GM19438 (cell line): ENCODE results near the gene RAI1.
A peak's percentile ranks its signal among the peaks of the same experiment; 100 is the strongest.

ENCODE experiments used
- ATAC-seq: cut with Tn5 transposase; IDR thresholded peaks from one replicate; pipeline ENCODE4 v1.9.1; 2021; ENCODE audit warnings: low read depth; ENCODE audit not compliant: unreplicated experiment

RAI1 gene

DNA sequence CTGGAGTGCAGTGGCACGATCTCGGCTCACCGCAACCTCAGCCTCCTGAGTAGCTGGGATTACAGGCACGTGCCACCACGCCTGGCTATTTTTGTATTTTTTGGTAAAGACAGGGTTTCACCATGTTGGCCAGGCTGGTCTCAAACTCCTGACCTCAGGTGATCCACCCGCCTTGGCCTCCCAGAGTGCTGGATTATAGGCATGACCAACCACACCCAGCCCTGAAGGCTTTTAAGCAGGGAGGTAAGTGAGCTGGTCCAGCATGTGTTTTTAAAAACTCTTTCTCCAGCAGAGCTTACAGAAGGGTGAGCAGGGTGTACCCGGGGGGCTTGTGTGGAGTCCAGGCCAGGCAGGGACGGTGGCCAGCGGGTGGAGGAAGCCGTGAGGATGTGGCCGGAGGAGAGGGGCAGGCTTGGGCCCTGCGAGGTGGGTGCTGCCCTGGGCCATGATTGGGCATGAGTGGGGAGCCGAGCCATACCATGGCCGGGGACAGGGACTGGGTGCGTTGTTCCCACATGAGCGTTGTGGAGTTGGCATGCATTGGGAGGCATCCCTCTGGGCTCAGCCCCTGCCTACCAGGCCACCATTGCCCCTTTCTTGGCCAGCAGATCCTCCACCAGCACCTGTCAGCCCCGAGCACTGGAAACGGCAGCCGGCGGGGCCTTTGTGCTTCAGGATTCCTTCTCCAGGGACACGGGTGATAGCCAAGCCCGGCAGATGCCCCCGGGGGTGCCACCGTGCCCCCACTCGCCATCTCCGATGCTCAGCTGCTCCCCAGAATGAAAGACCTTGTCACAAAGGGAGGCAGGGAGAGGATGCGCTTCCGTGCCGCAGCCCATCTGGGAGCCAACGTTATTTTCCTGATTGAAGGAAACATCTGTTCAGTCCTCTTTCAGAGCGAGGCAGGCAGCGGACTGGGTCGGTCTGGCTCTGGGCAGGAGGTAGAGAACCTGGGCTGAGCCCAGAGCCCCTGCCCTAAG, 64.5 kb downstream of the RAI1 start:
- no peak for ATAC-seq

DNA sequence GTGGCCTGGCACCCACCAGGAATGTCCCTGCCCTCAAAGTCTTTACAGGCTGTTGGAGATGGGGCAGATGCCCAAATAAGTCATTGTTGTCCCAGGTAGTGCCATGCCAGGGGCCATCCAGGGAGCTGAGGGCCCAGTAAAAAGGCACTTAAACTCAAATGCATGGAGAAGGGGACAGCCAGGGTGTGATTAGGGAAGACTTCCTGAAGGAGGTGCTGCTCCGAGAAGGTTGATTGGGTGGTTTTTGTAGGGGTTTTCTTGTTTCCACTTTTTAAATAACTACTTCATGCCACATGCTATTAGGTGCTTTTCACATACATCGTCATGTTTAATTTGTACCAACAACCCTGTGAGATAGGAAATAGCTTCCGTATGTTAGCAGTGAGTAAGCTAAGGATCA, 66.9 kb downstream of the RAI1 start:
- ATAC-seq, result no peak

DNA sequence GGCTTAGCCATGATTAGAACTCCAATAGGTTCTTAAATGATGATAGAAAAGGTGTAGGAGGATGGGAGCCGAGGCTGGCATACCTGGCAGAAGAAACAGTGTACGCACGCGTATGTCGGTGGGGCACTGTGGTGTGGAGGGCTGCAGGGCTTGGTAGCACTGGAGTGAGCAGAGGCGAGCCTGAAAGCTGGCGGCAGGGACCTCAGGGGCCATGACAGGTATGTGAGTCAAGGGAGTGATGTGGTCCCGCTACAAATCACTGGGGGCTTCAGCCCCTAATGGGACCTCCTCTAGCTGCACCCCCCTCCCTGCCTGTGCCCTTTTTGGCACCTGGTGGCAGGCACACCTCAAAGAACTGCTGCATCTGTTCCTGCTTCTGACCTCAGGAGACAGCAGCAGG, 67.3 kb downstream of the RAI1 start:
- no peak for ATAC-seq

DNA sequence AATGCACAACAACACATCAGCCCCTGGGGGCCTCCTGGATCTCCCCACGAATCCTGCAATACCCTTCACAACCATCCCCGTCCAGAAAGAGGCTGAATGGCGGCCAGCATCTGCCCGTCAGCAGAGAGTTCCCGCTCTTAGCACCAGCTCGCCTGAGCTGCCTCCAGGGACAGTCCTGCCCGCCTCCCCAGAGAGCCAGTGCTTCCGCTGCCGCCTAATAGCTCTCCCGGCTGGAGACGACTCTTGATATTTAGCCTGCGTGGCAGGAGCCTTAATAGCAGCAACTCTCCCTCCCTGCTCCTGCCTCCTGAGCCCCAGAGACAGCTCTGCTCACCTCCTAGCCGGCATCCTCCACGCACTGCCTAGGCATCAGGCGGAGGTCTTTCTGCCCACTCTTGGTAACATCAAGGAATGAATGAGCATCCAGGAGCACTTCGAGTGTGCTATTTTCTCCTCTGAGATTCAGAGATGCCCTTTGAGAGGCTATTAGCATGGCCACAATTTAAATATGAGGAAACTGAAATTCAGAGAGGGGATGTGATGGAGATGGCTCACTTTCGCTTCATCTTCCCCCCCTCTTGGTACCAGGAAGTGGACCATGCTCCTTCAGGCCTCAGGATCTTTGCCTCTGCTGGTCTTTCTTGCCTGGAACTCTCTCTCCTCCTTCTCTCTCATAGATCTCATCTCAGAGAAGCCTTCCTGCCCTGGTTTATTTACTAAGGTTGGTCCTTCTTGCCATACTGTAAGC, 67.9 kb downstream of the RAI1 start:
- ATAC-seq, result no peak

DNA sequence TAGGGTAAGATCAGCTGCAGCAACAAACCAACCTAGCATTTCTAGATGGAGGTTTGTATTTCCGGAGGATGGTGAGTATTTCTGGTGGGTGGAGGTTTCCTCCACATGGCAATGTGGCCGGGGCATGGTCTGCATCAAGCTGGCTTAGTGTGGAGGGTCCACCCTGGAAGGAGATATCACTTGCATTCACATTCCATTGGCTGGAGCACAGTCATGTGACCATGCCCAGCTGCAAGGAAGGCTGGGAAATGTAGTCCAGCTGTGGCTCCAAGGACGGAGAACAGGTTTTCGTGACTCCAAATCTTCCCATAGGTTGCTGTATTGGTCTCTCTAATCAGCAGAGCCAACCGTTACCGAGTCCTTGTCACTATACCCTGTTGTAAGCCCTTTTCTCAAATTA, 68.7 kb downstream of the RAI1 start:
- no peak for ATAC-seq

DNA sequence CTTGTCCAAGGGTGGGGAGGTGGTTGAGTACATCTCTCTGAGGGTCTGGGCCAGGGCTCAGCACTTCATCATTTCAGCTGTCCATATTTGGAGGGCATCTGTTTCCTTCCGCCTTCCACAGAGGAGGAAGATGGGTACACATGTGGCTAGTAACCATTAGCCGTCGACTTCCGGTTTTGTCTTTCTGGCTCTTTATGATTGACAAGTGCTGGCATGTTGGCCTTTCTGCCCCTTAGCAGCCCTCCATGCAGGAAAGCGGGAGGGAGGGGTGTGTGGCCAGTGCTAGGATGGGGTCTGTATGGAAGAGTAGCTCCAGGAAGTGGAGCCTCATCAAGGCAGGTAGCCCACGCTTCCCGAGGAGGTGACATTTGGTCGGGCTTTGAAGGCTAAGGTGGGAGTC, 69.6 kb downstream of the RAI1 start:
- ATAC-seq, result no peak

DNA sequence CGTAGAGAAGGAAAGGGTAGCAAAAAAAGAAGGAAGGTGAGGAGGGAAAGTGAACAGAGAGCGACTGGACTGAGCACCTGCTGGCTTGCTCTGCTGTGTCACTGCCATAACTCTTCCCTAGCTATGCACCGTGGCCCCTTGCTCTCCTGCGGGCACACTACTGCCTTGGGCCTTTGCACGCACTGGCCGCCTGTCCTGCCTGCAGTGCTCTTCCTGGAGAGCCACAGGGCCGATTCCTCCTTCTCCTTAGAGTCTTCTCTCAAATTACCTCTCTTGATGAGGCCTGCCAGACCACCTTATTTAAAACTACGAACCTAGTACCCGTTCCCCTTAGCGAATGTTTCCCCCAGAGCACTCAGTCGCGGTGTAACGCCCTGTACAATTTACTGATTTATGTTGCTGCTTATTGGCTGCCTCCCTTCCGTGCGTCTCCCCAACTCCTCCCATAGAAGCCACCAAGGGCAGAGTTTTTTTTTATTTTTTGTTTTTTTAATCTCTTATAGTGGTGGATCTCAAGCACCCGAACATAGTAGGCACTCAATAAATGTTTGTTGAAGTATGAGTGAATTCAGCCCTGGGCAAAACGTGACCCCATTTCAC, 70.3 kb downstream of the RAI1 start:
- no peak for ATAC-seq

DNA sequence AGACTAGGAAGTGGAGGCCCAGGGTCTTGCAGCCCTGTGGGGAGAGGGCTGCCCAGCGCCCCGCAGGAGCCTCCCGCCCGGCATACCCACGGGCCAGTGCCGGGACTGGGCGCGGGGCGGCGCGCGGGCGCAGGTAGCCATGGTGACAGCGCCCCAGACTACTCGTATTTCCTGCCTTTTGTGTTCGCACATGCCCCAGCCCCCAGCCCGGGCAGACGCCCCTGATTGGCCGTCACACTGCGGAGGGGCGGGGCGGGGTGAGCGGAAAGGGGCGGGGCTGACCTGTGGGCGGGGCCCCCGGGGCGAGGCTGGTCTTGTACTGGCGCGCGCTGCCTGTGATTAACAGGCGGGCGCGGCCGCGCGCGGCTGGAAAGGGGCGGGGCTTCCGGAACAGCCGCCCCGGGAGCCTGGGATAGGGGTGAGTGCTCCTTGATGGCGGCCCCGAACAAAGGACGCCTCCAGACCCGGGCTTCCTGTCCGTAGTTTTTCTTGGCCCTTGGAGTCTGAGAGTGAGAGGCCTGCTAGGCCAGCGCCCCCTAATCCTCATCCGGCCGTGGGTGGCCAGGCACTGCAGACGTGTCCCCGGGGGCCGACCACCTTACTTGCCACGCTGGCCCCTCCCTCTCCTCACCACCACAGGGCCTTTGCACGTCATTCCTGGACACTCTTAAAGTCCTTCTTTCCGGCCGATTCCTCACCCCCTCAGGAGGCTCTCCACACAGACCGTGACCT, 71.0 kb downstream of the RAI1 start:
- peak; percentile 67 for ATAC-seq

DNA sequence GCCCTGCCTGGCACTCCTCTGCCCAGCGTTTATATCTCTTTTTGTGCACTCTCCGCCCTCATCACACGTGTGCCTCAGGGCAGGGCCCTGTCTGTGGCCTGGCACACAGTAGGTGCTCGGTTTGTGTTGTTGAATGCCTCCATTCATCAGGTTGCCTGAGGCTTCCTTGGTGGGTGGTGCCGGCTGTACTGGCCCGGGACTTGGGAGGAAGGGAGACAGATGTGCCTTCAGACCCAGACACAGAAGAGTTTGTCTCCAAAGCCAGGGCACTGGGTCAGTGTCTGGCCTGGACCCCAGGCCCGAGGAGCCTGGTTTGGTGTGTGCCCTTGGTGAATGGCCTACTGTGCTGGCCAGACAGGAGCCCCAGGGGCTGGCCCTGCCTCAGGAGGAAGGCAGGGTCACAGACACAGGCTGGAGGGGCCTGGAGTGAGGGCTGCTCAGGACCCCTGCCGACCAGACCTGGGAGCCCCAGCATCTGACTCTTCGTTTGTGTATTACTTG, 71.6 kb downstream of the RAI1 start:
- ATAC-seq, result no peak

DNA sequence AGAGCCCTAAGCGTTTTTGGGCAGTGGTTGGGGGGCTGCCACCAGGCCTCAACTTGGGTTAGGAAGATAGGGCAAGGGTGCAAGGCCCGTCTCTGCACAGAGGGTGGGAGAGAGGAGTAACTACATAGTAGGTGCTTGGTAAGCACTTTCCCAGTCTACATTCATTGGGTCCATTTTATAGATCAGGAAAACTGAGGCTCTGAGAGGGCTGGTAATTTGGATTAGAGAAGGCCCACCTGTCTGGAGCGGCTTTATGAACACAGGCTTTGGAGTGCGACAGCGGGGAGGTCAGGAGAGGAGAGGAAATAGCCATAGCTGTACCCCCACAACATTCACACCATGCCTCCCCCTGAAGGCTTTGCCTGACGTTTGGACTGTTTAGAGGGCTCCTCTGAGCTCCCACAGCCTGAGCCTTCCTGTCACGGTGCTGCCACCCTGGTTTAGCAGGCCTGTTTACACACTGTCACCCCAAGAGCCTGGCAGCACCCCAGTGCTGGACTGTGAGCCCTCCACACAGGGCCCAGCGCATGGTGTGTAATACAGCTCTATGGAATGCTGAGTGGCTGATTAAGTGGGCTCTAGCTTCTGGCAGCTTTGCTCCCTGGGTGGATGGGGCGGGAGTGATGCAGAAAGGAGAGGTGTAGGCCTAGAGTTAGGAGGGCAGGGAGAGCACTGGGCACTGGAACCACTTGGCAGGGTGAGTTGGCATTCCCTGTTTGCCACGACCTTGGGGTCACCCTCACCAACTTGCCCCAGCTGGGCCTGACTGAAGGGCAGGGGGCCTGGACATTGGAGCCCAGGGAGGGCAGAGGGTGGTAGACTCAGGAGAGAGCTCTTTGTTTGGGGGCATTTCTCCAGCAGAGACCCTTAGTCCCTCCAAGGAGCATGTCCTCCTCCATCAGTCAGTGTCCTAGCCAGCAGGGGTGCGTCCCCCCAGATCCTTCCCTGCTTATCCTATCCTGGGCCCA, 73.7 kb downstream of the RAI1 start:
- ATAC-seq, result no peak

DNA sequence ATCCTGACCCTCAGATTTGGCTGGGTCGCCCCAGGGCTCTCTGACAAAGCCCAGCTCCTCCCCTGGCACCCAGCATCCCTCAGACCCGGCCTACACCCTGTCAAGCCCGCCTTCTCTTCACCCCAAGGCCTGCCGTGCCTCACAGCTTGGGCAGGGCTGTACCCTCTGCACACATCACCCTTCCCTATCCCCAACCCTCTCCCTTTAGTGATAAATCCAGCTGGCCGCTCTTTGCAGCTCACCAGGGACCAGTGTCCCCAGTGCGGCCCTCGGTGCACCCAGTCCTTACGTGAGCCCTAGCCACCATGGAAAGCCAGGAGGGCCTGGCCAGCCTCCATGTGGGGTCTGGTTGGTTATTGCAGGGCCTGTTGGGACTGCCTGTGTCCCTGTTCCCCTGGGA, 74.5 kb downstream of the RAI1 start:
- ATAC-seq, result no peak

DNA sequence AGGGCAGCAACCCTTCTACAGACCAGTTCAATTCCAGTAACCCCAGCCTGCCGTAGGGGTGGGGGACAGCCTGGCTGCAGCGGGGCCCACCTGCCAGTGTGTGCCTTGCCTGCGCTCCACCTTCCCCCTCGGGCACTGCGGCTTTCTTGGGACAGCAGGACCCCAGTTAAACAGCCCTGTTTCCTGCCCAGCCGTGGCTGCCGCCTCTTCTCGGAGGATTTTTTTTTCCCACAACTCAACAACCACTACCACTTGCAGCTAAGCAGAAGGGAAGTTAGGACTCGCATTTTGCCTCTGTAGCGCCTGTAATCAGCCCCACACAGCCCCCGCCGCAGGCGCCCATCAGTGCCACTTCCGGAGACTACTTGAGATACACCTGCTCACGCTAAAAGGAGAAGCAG, 76.1 kb downstream of the RAI1 start:
- ATAC-seq, result no peak

DNA sequence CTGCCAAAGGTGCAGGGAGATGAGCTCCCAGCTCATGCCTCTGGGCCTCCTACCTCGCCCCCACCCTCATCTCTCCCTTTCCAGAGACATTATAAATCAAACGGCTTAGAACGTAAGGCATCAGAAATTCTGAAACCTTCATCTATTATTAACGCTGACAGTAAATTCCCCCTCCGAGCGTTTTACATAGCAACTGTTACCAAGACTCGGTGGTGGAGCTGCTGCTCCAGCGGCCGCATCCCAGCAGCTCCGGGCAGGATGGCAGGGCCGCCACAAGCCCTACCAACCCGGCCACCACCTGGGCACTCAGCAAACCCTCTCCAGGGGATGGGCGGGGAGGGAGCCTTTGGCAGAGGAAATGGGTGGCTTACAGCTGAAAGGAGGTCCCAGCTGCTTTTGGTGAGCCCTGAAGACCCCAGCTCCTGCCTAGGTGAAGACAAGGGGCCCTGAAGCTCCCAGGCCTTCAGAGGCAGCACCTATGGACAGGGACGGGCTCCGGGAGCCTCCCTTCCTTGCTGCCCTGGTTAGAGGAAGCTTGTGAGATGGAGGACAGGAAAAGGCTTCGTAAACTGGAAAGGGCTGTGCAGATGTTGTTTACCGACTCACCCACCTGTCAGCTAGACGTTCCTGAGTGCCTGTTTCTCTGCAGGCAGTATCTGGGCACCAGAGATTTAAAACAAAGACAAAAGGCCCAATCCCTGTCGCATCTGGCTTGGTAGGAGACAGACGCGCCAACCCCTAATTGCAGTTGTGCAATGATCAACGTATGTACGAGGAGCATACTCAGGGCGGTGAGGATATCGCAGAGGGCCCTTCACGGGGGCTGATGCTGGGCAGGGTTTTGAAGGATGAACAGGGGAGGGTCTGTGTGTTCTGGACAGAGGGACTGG, 76.9 kb downstream of the RAI1 start:
- ATAC-seq, result no peak

DNA sequence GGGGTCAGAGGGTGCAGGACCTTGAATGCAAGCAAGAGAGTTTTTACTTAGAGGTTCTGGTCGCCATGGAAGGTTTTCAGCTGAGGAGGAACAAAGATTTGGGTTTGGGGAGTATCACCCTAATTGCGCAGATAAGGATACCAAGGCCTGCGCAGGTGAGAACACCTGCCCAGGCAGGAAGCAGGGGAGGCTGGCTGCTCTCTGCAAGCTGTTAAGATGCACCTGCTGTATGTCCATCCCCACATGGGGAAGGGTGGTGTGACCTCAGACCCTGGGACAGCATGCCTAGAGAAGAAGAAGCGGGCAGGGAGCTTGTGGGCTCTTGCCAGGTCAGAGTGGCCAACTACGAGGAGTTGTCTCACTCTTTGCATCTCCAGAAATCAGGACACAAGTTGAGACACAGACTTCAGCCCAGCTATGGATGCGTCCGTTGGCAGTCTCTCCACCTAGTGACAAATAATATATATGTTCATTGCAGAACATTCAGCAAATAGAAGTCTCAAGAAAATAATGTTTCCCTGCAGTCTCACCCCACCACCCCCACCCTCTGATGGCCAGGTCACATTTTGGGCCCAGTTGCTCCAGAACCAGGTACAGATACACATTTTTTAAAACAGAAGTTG, 77.8 kb downstream of the RAI1 start:
- ATAC-seq, result no peak

DNA sequence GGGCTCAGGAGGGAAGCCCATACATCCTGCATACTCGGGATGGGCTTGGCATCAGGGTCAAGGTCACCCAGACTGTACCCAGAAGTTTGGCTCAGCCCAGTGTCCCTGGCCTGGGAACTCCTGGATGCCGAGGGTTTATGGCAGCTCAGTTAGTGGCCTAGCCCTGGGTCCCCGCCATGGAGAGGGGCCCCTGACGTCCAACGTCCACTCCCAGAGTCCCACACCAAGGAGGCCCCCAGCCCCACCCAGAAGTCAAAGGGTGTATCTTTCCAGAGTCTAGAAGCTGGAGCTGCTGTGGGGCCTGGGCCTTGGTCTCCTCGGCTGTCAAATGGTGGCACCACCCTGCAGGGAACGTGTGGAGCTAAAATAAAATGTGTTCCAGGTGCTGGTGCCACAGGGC, 79.1 kb downstream of the RAI1 start:
- no peak for ATAC-seq

DNA sequence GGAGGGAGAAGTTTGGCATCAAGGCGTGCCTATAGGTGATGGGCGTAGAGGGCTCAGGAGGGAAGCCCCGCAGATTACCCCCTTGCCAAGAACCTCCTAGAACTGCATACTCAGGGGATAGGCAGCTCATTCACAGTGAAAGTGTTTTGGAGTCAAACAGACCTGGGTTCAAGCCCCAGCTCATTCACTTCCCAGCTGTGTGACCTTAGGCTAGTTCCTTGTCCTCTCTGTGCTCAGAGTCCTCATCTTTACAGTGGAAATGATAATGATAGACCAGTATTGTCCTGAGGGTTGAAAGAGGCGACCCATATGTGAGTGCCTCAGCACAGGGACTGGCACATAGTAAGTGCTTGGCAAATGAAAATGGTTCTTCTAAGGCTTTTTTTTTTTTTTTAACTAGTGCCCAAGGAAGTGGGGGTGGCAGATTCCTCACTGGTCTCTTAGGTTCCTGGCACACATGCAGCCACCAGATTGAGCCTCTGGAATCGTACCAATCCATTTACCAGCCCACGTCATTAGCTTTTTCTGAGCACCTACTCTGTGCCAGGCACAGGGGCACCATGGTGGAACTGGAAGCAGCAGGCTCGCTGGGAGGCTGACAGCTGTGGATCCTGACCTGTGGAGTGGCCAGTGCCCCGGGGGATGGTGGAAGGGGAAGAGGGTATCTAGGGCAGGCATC, 79.8 kb downstream of the RAI1 start:
- no peak for ATAC-seq
